Panc1 (cell line): ENCODE data around the gene MRPL11. TPM values are rescaled to one million over a fixed set of nuclear protein-coding genes. Genes with fewer than 3 reads are reported as not detected.

Source experiments
- ATAC-seq: fragments of 200-7000 bp; cut with Tn5 transposase; 2 replicates; pipeline ENCODE4 v1.9.1; 2020; ENCODE audit warnings: mild to moderate bottlenecking, moderate library complexity
- BruUV-seq: library from RNA; stranded (reverse); fragments of 400-500 nt; replicated peaks from 2 replicates; lab custom pipeline; 2021; lab: Mats Ljungman, UMichigan
- CTCF ChIA-PET: fragments of 300-600 bp; sonication (Branson Sonifier 250); formaldehyde crosslinking; loops from one replicate; lab custom pipeline; 2022; ENCODE audit warnings: antibody characterized with exemption; lab: Charles Lee
- POLR2A ChIA-PET: fragments of 300-600 bp; sonication (Branson Sonifier 250); formaldehyde crosslinking; loops from one replicate; lab custom pipeline; 2022; ENCODE audit warnings: antibody characterized with exemption; lab: Charles Lee
- DNase-seq: peaks from one replicate; pipeline ENCODE4 v3.0.0-alpha.2; 2010; ENCODE audit warnings: low read depth, low spot score
- H3K27ac ChIP-seq: 2 replicates; pipeline ENCODE4 v1.5.1; 2011; ENCODE audit warnings: mild to moderate bottlenecking, low read length, inconsistent platforms
- H3K27me3 ChIP-seq: fragments of 200-500 bp; sonication (Bioruptor generic); 2 replicates; pipeline ENCODE4 v1.6.0; 2014; ENCODE audit warnings: low read length, inconsistent platforms; ENCODE audit not compliant: control insufficient read depth, insufficient read depth
- H3K36me3 ChIP-seq: fragments of 200-500 bp; sonication (Bioruptor generic); 2 replicates; pipeline ENCODE4 v1.5.1; 2014; ENCODE audit warnings: inconsistent platforms, mild to moderate bottlenecking, low read length, moderate library complexity; ENCODE audit not compliant: control insufficient read depth, insufficient read depth
- H3K4me1 ChIP-seq: 2 replicates; pipeline ENCODE4 v1.5.1; 2011; ENCODE audit warnings: inconsistent platforms, mild to moderate bottlenecking, low read length, moderate library complexity; ENCODE audit not compliant: control insufficient read depth, insufficient read depth
- H3K4me3 ChIP-seq, 2 experiments: 2 replicates each; pipeline ENCODE4 v1.5.1; 2011 to 2012; ENCODE audit warnings: low read depth in 2 of 2, low read length in 2 of 2, mild to moderate bottlenecking in 2 of 2, inconsistent platforms in 1 of 2, moderate library complexity in 1 of 2
- H3K9me3 ChIP-seq: fragments of 200-500 bp; sonication (Bioruptor generic); 2 replicates; pipeline ENCODE4 v1.5.1; 2014; ENCODE audit warnings: low read depth, mild to moderate bottlenecking, inconsistent platforms, low read length, moderate library complexity; ENCODE audit not compliant: control insufficient read depth, insufficient read depth
- POLR2AphosphoS5 ChIP-seq: IDR thresholded peaks from 2 replicates; pipeline ENCODE4 v1.6.1; 2012; ENCODE audit warnings: mild to moderate bottlenecking, low read depth, low read length, moderate library complexity
- SIN3A ChIP-seq: IDR thresholded peaks from 2 replicates; pipeline ENCODE4 v1.6.1; 2012; ENCODE audit warnings: low read depth, mild to moderate bottlenecking, low read length, moderate library complexity, borderline replicate concordance; ENCODE audit not compliant: insufficient read depth
- TCF7L2 ChIP-seq: IDR thresholded peaks from 2 replicates; pipeline ENCODE4 v1.6.1; 2011; ENCODE audit warnings: mild to moderate bottlenecking, low read depth, low read length, inconsistent platforms
- in situ Hi-C: cut with HindIII; loops from 2 replicates; pipeline ENCODE4 v1.10.0; 2016; ENCODE audit warnings: low sequenced_read_pairs, low pct_unique_long_range_greater_than_20kb
- intact Hi-C: fragments of 100-400 bp; cut with micrococcal nuclease; formaldehyde crosslinking; loops from one replicate; pipeline ENCODE4 v1.10.0; 2022; ENCODE audit not compliant: unreplicated experiment
- total RNA-seq: library from RNA; stranded (reverse); gene quantifications from one replicate; pipeline ENCODE4 v1.2.1, GENCODE V29; 2021; ENCODE audit not compliant: unreplicated experiment
- TF ChIP-seq, protein P1 (sequence below), 2 experiments: IDR thresholded peaks; 2 replicates each; pipeline ENCODE4 v1.6.1; 2011 to 2012; ENCODE audit warnings: low read depth in 2 of 2, control low read depth in 1 of 2, low read length in 1 of 2, mild to moderate bottlenecking in 1 of 2, moderate library complexity in 1 of 2; ENCODE audit not compliant: insufficient read depth in 1 of 2
- TF ChIP-seq, protein P2 (sequence below): fragments of 450-650 bp; IDR thresholded peaks from 2 replicates; pipeline ENCODE4 v1.5.1; 2017; ENCODE audit warnings: mild to moderate bottlenecking

MRPL11 gene
- total RNA-seq, 1 experiment from 2014 or later: 158 TPM

DNA sequence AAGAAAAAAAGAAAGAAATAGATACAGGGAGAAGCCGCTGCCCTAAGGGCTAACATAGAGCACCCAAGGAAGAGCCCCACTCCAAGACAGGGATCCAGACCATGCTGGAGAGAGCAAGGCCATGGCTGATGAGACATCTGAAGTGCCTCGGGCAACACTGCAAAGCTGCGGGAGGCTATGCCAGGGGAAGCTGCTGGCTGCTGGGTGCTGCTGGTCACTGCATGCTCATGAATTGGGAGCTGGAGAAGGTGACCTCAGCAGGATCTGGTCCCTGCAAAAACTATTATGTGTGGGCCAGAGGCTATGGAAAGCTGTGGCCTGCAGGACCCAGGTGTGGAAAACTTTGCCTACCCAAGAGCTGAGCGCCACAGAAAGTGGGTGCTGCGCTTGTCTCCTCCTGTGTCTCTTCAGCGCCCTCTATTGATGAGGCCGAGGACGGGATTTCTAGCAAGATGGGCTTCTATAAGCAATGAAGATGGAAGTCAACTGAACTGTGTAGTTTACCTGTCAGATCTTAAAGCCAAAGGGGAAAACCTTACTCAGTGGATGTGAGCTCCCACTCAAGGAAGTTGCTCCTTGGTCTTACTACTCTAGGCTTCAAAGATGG, 49.8 kb downstream of the MRPL11 start:
- intact Hi-C loops (no loop called here), in situ Hi-C loops (no loop called here)
- Histone ChIP-seq H3K27me3 (no peaks in the 10 kb centered on the region), H3K4me1 (0 out of 2 replicates have a peak, but pooled peaks cover 5% of the 10 kb centered on the region), H3K4me3 (no peak overlapping the region), H3K9me3 (no peaks in the 10 kb centered on the region), H3K27ac (no peak overlapping the region), H3K36me3 (no peaks in the 10 kb centered on the region)
- BruUV-seq: no TSS peak
- TF ChIP-seq, protein P1, sequence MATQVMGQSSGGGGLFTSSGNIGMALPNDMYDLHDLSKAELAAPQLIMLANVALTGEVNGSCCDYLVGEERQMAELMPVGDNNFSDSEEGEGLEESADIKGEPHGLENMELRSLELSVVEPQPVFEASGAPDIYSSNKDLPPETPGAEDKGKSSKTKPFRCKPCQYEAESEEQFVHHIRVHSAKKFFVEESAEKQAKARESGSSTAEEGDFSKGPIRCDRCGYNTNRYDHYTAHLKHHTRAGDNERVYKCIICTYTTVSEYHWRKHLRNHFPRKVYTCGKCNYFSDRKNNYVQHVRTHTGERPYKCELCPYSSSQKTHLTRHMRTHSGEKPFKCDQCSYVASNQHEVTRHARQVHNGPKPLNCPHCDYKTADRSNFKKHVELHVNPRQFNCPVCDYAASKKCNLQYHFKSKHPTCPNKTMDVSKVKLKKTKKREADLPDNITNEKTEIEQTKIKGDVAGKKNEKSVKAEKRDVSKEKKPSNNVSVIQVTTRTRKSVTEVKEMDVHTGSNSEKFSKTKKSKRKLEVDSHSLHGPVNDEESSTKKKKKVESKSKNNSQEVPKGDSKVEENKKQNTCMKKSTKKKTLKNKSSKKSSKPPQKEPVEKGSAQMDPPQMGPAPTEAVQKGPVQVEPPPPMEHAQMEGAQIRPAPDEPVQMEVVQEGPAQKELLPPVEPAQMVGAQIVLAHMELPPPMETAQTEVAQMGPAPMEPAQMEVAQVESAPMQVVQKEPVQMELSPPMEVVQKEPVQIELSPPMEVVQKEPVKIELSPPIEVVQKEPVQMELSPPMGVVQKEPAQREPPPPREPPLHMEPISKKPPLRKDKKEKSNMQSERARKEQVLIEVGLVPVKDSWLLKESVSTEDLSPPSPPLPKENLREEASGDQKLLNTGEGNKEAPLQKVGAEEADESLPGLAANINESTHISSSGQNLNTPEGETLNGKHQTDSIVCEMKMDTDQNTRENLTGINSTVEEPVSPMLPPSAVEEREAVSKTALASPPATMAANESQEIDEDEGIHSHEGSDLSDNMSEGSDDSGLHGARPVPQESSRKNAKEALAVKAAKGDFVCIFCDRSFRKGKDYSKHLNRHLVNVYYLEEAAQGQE (IDR thresholded peaks at IDR 0.05; ENCODE audit: insufficient read depth in 1 of 2, low read depth in 2 of 2, low read length in 1 of 2): no peak
- TF ChIP-seq TCF7L2: no peak
- TF ChIP-seq SIN3A: no peak
- TF ChIP-seq, protein P2, sequence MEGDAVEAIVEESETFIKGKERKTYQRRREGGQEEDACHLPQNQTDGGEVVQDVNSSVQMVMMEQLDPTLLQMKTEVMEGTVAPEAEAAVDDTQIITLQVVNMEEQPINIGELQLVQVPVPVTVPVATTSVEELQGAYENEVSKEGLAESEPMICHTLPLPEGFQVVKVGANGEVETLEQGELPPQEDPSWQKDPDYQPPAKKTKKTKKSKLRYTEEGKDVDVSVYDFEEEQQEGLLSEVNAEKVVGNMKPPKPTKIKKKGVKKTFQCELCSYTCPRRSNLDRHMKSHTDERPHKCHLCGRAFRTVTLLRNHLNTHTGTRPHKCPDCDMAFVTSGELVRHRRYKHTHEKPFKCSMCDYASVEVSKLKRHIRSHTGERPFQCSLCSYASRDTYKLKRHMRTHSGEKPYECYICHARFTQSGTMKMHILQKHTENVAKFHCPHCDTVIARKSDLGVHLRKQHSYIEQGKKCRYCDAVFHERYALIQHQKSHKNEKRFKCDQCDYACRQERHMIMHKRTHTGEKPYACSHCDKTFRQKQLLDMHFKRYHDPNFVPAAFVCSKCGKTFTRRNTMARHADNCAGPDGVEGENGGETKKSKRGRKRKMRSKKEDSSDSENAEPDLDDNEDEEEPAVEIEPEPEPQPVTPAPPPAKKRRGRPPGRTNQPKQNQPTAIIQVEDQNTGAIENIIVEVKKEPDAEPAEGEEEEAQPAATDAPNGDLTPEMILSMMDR: peak; percentile 95
- no peak for TF ChIP-seq POLR2AphosphoS5
- DNase-seq (no peak), ATAC-seq (peak; percentile 71)
- POLR2A ChIA-PET: interaction anchor here (0.7 kb wide), 1 partner anchor 36 kb away, joined by 7 read pairs; no protein-coding TSS in a partner anchor
- CTCF ChIA-PET: interaction anchor here (0.6 to 1.7 kb wide), 9 partner anchors 9 to 718 kb away, joined by 3 to 9 read pairs (median 4); no protein-coding TSS in a partner anchor

- no TSS peak for BruUV-seq
- Histone ChIP-seq H3K36me3 (no peaks in the 10 kb centered on the region), H3K4me3 (peak overlapping the region; percentile 24 to 40), H3K9me3 (no peaks in the 10 kb centered on the region), H3K27ac (peak overlapping the region; percentile 48; the same call in 1 of the 2 replicates), H3K27me3 (no peaks in the 10 kb centered on the region), H3K4me1 (0 out of 2 replicates have a peak, but pooled peaks cover 5% of the 10 kb centered on the region)
- POLR2A ChIA-PET: interaction anchor here (0.6 kb wide), 1 partner anchor 1221 kb away, joined by 5 read pairs; no protein-coding TSS in a partner anchor
- ATAC-seq: peak; percentile 91
- in situ Hi-C loops (no loop called here), intact Hi-C loops (no loop called here)
- no peak for TF ChIP-seq SIN3A
- TF ChIP-seq, protein P2: peak; percentile 97
- peak; percentile 81 for DNase-seq
- CTCF ChIA-PET: interaction anchor here (0.6 to 2.0 kb wide), 16 partner anchors 8 to 818 kb away, joined by 3 to 12 read pairs (median 6); partner anchors contain the start of genes MRPL11 and NPAS4
Observed at GRCh38 chr11:66386171-66387069, 52.2 kb downstream of the MRPL11 start.

Other genes starting within 250 kb of the MRPL11 start
- gene KLC2, start 181.1 kb downstream of the MRPL11 start, total RNA-seq: 85.1 TPM
- gene RAB1B, start 170.2 kb downstream of the MRPL11 start, total RNA-seq: 256 TPM
- gene CNIH2, start 160.7 kb downstream of the MRPL11 start, total RNA-seq: 9.3 TPM
- gene YIF1A, start 149.7 kb downstream of the MRPL11 start, total RNA-seq: 196 TPM
- gene TMEM151A, start 147.0 kb downstream of the MRPL11 start, total RNA-seq: 11.0 TPM
- gene CD248, start 121.8 kb downstream of the MRPL11 start, total RNA-seq: 0.15 TPM
- gene RIN1, start 102.4 kb downstream of the MRPL11 start, total RNA-seq: 21.7 TPM
- 80.5 TPM for gene BRMS1, start 93.7 kb downstream of the MRPL11 start, total RNA-seq
- 29.3 TPM for gene B4GAT1, start 91.2 kb downstream of the MRPL11 start, total RNA-seq
- gene SLC29A2, start 67.1 kb downstream of the MRPL11 start, total RNA-seq: 28.3 TPM
- 0.08 TPM for gene NPAS4, start 17.8 kb downstream of the MRPL11 start, total RNA-seq
- gene PELI3, start 28.1 kb upstream of the MRPL11 start, total RNA-seq: 9.1 TPM
- 180 TPM for gene DPP3, start 41.6 kb upstream of the MRPL11 start, total RNA-seq
- 26.9 TPM for gene BBS1, start 71.8 kb upstream of the MRPL11 start, total RNA-seq
- 29.5 TPM for gene ZDHHC24, start 107.2 kb upstream of the MRPL11 start, total RNA-seq
- 0.13 TPM for gene ACTN3, start 108.1 kb upstream of the MRPL11 start, total RNA-seq
- 28.7 TPM for gene CTSF, start 129.8 kb upstream of the MRPL11 start, total RNA-seq
- 2.0 TPM for gene CCDC87, start 154.2 kb upstream of the MRPL11 start, total RNA-seq
- gene CCS, start 154.3 kb upstream of the MRPL11 start, total RNA-seq: 55.3 TPM
- 93.9 TPM for gene RBM14, start 177.8 kb upstream of the MRPL11 start, total RNA-seq
- gene RBM4, start 199.9 kb upstream of the MRPL11 start, total RNA-seq: 195 TPM
- 33.6 TPM for gene RBM4B, start 239.0 kb upstream of the MRPL11 start, total RNA-seq